ENCODE data around the gene ASPG.

Gene ASPG

DNA sequence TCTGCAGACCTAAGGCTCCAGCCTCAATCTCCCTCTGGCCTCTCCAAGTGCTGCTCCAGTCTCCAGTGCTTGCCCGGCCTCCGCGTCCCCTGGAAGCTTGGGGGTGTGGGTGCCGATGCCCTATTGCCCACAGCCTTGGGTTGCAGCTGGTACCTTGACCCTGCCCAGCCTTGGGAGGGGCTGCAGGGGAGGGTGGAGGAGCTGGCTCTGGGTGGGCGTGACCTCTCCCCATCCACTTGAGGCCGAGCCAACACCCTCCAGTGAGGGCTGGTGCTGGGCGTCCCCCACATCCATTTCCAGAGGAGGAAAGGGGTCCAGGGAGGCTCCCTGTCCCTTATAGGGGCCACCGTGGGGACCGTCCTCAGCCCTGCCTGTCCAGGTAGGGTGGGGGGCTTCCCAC is 77.0 kb downstream of the ASPG start:
- TF ChIP-seq, protein P1, sequence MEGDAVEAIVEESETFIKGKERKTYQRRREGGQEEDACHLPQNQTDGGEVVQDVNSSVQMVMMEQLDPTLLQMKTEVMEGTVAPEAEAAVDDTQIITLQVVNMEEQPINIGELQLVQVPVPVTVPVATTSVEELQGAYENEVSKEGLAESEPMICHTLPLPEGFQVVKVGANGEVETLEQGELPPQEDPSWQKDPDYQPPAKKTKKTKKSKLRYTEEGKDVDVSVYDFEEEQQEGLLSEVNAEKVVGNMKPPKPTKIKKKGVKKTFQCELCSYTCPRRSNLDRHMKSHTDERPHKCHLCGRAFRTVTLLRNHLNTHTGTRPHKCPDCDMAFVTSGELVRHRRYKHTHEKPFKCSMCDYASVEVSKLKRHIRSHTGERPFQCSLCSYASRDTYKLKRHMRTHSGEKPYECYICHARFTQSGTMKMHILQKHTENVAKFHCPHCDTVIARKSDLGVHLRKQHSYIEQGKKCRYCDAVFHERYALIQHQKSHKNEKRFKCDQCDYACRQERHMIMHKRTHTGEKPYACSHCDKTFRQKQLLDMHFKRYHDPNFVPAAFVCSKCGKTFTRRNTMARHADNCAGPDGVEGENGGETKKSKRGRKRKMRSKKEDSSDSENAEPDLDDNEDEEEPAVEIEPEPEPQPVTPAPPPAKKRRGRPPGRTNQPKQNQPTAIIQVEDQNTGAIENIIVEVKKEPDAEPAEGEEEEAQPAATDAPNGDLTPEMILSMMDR (IDR thresholded peaks at IDR 0.05) = no peak
- no peak for TF ChIP-seq ZFX (IDR thresholded peaks at IDR 0.05; ENCODE audit: borderline replicate concordance)

DNA sequence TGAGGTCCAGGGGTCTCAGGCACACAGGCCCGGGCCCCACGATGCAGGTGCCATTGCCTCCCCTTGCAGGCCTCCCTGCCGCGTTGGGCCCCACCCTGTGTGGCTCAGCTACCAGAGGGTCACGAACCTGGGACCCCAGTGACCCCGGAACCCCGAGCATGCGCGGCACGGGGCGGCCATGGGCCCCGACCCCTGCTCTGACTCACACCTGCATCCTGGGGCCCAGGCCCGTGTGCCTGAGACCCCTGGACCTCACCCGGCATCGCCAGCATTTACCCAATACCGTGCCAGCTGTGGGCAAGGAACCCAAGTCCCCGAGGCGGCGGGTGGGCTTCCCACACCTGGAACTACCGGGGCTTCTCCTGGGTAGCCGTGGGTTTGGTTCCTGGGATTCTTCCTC is 78.0 kb downstream of the ASPG start:
- TF ChIP-seq ZFX (IDR thresholded peaks at IDR 0.05; ENCODE audit: borderline replicate concordance) = no peak
- H3K27ac ChIP-seq = no peak overlapping the region

More for the DNA sequence above, 77.0 kb downstream of the ASPG start:
- H3K27ac ChIP-seq = no peak overlapping the region

DNA sequence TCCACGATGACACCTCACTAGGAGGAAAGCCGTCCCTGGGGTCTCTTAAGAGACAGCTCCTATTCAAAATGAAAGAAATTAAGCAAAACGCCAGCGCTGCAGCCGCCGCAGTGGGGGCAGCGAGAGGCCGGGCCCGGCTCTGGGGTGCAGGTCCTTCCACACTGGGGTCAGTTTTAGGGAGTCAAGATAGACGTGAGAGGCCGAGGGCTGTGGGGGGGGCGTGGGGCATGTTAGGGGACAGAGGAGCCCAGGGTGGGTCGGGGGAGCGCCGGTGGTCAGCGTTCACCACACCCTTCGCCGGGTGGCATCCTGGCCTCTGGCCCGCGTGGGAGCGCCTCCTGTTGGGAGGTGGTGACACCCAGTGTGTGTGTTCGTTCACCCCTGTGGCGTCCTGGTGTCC is 78.5 kb downstream of the ASPG start:
- no peak overlapping the region for H3K27ac ChIP-seq
- TF ChIP-seq, protein P1 (IDR thresholded peaks at IDR 0.05) = no peak
- no peak for TF ChIP-seq ZFX (IDR thresholded peaks at IDR 0.05; ENCODE audit: borderline replicate concordance)

DNA sequence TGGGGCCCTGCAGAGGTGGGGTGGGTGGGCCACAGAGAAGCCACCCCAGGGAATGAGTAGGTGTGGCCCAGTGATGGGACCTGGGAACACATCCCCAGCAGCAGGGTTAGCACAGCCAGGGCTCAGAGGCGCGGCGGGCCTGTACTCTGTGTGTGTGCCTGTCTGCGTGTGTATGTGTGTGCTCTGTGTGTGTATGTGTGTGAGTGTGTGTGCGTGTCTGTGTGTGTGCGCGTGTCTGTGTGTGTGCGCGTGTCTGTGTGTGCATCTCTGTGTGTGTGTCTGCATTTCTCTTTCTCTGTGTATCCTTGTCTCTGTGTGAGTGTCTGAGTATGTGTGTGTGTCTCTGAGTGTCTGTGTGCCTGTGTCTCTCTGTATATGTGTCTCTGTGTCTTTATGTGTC is 79.0 kb downstream of the ASPG start:
- H3K27ac ChIP-seq = no peak overlapping the region
- no peak for TF ChIP-seq ZFX (IDR thresholded peaks at IDR 0.05; ENCODE audit: borderline replicate concordance)
- TF ChIP-seq, protein P1 (IDR thresholded peaks at IDR 0.05) = no peak
